Gastroesophageal sphincter (tissue), 3 donors: ENCODE data around the gene NEMP2.

Experiments
- CTCF ChIP-seq, 4 experiments: fragments of 200-600 bp in 2 of 4; fragments of 450-650 bp in 2 of 4; sonication (generic) in 1 of 4; IDR thresholded peaks; one replicate each; pipeline ENCODE4 v1.5.1; 2017 to 2019; ENCODE audit warnings: antibody characterized with exemption in 4 of 4, mild to moderate bottlenecking in 2 of 4, moderate library complexity in 2 of 4
- POLR2A ChIP-seq, 2 donors: fragments of 450-650 bp; IDR thresholded peaks; one replicate each; pipeline ENCODE4 v1.6.1; 2017; ENCODE audit warnings: antibody characterized with exemption in 2 of 2, mild to moderate bottlenecking in 2 of 2, moderate library complexity in 1 of 2
- POLR2AphosphoS5 ChIP-seq: sonication (generic); formaldehyde crosslinking; IDR thresholded peaks from one replicate; pipeline ENCODE4 v1.6.1; 2017; ENCODE audit warnings: antibody characterized with exemption

GRCh38 chr2:190554357-190555006, 20.0 kb upstream of the NEMP2 start:
- TF ChIP-seq POLR2A (IDR thresholded peaks at IDR 0.05): no peak
- no peak for TF ChIP-seq POLR2AphosphoS5
- TF ChIP-seq CTCF (IDR thresholded peaks at IDR 0.05): no peak
